Urothelium cell line (cell line): ENCODE data around the gene NEURL2.
A peak's percentile ranks its signal among the peaks of the same experiment; 100 is the strongest.
"Not testable (repeated sequence)": the region's sequence is repeated elsewhere in the genome, so short reads cannot be mapped to it uniquely, and the experiment has no call there.

Source experiments
- DNase-seq: peaks from one replicate; pipeline ENCODE4 v3.0.0; 2011; ENCODE audit warnings: low spot score, mixed read lengths
- FAIRE-seq: peaks from 2 replicates; lab custom pipeline; 2011; peaks lifted over from hg19 to GRCh38; lab: Jason Lieb, UNC

NEURL2 gene, protein sequence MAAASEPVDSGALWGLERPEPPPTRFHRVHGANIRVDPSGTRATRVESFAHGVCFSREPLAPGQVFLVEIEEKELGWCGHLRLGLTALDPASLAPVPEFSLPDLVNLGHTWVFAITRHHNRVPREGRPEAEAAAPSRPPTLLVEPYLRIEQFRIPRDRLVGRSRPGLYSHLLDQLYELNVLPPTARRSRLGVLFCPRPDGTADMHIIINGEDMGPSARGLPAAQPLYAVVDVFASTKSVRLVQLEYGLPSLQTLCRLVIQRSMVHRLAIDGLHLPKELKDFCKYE

DNA sequence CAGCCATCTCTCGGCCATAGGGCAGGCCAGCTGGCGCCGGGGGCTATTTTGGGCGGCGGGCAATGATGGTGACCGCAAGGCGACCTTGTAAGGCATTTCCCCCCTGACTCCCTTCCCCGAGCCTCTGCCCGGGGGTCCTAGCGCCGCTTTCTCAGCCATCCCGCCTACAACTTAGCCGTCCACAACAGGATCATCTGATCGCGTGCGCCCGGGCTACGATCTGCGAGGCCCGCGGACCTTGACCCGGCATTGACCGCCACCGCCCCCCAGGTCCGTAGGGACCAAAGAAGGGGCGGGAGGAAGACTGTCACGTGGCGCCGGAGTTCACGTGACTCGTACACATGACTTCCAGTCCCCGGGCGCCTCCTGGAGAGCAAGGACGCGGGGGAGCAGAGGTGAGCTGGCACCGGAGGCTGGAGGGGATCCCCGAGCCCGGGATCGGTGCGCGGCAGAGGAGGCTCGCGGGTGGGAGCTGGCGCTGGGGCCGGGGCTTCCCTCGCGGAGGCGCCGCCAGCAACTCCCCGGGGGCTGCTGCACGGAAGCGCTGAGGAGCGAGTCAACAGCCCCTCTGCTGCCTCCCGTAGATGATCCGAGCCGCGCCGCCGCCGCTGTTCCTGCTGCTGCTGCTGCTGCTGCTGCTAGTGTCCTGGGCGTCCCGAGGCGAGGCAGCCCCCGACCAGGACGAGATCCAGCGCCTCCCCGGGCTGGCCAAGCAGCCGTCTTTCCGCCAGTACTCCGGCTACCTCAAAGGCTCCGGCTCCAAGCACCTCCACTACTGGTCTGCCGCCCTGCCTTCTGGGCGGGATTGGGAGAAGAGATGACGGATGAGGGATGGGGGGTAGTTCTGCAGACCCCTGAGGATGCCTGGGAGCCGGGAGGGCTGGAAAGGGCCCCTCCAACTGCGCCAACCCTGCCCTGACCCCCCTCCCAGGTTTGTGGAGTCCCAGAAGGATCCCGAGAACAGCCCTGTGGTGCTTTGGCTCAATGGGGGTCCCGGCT lies at the start of gene NEURL2, which contains the start of gene CTSA:
NEURL2 (minus strand) TSS at position 224 of the 999 bp plus-strand sequence; CDS start at position 7, 217 bp downstream.
CTSA (plus strand) TSS at position 351 of the 999 bp plus-strand sequence; CDS start at position 585, 234 bp downstream.
- DNase-seq (peak; percentile 96), FAIRE-seq (no peak)

DNA sequence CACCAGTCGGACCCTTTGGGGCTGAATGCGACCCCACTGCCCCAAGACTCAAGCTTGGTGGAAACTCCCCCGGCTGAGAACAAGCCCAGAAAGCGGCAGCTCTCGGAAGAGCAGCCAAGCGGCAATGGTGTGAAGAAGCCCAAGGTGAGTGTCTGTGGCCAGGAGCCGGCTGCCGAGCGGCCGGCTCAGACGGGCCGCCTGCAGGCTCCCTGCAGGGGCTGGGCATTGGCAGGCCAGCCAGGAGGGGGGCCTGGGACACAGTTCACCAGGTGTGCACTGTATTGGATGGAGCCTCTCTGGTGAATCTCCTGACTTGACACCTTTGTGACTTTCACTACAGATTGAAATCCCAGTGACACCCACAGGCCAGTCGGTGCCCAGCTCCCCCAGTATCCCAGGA lies 49.5 kb upstream of the NEURL2 start:
- DNase-seq (no peak), FAIRE-seq (no peak)

DNA sequence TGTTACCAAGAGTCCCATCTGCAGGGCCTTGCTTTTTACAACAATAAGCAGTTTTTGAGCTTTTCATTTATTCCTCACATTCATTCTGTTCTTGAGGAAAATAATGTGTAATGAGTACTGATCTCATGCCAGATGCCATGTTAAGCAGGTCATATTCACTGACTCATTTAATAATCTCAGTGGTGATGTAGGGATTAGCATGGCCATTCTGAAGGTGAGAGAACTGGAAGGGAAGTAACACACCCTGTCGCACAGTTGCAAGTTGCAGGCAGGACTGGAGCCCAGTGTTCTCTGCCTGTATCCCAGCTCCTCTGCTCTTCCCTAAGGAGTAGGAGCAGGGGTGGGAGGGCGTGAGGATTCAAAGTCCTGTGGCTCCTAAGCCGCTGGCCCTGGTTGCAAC lies 49.0 kb upstream of the NEURL2 start:
- DNase-seq, result no peak
- no peak for FAIRE-seq

DNA sequence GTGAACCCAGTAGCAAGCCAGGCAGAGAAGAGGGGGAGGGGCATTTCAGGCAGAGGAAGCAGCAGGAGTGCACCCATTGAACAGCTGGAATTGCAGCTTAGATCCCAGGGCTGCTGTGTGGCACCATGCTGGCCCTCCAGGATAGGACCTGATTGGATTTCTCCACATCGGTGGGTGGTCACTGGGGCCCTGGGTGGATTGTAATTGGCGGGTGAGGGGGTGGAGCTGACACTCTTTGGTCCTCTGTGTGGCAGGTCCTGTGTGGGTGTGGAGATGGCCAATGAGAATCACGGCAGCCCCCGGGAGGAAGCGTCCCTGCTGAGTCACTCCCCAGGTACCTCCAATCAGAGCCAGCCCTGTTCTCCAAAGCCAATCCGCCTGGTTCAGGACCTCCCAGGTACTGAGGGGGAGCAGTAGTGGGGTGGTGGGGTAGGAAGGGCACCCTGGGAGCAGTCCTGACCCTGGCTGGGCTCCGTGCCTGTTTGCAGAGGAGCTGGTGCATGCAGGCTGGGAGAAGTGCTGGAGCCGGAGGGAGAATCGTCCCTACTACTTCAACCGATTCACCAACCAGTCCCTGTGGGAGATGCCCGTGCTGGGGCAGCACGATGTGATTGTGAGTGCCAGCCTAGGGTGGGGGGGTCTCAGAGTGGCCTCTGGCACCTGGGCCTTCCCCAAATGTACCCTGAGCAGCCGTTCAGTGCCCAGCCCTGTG lies 47.9 kb upstream of the NEURL2 start:
- DNase-seq (no peak), FAIRE-seq (no peak)

DNA sequence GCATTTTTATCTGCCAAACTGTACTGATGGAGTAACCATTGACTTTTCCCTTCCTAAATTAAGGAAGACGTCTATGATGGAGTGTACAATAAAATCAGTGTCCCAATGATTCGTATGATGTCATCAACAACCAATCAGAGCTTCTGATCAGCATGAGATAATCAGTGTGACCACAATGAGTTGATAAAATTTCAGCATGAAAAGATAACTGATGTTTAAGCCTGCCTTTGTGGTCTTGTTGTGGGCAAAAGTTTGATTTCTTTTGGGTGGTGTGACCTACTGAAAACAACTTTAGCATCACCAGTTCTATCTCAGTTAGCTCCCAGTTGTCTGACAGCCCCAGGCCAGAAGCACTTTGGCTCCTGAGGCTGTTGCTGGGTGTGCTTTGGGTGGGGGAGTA lies 46.8 kb upstream of the NEURL2 start:
- FAIRE-seq (no peak), DNase-seq (no peak)

DNA sequence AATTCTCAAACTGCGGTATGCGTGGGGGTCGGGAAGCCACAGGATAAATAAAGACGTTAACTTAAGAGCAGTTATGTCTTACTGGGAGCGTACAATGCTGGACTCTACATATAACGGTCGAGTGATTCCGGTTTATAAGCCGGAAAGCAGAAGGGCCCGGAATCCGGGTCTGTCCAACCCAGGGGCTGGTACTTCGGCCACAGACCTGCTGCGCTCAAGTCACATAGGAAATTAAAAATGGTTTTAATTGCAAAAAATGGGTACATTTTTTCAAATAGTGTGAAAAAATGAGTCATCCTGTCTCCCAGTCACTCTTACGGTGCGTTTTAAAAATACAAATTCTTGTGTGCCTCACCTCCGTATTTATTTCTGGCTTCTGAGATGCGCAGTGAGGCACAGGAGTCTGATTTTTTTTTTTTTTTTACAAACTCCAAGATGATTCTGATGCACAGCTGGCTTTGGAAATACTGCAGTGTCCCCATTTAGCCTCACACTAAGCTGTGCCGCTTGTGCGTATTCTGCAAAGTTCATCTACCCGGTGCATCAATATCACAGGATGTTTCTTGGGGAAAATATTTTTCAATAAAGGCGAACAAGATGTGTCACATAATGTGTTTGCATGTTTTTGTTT lies 44.5 kb upstream of the NEURL2 start:
- DNase-seq (no peak), FAIRE-seq (no peak)

DNA sequence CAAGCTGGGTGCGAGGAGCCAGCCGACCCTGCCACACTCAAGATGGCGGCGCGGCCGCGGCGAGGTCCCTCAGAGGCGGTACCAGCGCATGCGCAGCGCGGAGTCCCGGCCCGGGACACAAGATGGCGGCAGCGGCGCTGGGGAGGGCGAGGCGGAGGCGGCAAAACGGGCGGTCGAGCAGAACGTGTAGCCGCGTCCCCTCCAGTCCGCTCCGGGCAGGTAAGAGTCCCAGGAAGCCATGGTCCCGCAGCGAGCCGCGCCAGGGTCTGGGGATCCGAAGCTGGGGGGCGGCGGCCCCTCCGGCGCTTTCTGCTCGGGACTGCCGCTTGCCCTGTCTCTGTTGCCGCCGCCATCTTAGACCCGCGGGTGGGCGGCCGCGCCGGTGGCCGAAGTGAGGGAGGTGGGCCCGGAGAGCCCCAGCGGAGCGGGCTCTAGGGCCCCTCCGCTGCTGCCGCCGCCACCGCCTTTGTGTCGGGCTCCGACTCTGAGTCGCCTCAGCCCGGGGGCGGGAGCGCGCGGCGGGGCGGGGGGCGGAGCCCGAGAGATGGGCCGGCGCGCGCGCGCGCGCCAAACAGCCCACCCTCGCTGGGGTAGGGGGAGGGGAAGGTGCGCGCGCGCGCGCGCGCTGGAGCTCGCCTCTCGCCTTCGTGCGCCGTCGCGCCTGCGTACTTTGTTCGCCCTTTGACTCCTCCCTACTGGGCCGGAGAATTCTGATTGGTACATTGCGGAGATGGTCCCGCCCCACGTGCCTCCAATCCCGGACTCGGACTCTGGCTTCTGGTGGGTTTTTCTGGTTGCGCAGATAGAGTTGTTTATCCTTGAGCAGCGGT lies 43.8 kb upstream of the NEURL2 start, which contains the start of gene PCIF1:
PCIF1 (plus strand) TSS at position 98 of the 830 bp plus-strand sequence. CDS start 4,317 bp downstream, outside the sequence.
- FAIRE-seq (peak; percentile 61), DNase-seq (peak; percentile 99)

DNA sequence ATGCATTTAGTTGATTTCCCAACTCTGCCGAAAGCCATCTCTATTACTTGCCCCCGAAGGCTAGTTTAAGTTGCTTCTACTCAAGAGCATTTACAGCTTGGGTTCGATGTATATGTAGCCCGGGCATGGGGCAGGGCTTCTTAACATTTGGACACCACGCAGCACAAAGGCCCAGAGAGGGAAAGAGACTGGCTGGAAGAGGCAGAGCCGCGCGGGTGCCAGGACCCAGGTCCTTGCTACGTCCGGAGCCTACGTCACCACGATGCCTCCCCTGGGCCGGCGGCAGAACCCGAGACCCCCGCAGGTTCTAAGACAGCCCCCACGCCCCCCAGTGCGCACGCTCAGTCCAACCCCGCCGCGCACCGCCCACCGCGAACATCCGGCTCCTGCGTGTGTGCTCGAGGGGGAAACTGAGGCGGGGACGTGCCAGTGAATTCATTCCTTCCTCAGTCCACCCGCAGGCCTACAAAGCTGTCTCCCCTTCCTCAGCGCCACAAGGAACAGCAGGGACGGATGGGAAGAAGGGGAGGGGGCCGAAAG lies 43.1 kb upstream of the NEURL2 start:
- FAIRE-seq (no peak), DNase-seq (peak; percentile 62)

DNA sequence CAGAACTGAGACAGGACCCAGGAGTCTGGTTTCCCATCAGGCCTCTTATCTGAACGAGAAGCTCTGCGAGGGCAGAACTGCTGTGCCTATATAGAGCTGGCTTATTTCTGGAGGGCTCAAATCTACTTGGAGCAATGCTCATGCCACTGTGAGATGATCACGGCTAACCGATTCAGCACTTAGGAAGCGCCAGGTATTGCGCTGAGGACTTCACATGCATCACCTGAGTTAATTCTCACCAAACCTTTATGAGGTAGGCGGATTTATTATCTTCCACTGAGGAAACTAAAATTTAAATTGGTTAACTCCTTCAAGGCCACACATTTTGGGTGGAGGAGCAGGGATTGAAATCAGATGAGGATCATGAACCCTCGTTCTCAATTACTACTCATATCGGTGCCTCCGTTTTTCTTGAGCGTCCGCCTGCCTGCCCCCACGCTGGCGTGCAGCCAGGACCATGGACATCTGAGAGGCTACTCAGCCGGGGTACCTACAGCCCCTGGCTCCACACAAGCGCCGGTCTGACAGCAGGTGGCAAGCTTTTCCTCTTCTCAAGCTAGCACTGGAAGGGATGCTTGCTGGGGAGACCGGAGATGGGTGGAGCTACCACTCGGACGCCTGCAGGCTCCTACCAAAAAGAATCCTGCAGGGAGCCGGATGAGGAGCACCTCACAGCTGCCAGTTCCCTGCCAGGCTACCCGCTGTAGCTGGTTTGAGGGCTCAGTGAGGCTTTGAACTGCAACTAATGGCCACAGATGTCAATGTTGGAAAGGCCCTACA lies 42.4 kb upstream of the NEURL2 start:
- DNase-seq, result peak; percentile 91
- no peak for FAIRE-seq

DNA sequence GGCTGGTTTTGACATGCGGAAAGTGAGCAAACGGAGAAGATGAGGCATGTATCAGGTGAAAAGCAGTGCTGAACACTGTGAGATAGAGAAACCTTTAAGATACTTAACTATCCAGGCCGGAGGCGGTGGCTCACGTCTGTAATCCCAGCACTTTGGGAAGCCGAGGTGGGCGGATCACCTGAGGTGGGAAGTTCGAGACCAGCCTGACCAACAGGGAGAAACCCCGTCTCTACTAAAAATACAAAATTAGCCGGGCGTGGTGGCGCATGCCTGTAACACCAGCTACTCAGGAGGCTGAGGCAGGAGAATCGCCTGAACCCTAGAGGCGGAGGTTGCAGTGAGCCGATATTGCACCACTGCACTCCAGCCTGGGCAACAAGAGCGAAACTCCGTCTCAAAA lies 40.7 kb upstream of the NEURL2 start:
- not testable (repeated sequence) for DNase-seq, FAIRE-seq

DNA sequence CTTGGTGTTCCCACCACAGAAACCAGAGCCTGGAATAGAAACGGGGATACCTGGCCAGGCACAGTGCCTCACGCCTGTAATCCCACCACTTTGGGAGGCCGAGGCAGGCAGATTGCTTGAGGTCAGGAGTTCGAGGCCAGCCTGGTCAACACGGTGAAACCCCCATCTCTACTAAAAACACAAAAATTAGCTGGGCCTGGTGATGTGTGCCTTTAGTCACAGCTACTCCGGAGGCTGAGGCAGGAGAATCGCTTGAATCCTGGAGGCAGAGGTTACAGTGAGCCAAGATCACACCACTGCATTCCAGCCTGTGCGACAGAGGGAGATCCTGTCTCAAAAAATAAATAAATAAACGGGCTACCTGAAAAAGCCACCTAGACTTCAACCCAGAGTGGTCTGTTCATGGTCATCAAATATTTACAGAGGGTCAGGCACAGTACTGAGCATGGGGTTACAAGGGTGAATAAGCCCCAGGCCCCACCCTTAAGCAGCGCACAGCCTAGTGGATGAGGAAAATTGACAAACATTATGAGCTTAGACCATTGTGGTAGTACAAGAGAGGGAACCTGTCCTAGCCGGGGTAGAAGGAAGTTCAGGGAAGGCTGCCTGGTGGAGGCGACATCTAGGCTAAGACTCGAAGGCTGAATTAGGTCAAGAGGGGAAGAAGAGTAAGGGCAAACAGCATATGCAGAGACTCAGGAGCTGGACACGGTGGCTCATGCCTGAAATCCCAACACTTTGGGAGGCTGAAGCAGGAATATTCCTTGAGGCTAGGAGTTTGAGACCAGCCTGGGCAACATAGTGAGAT lies 36.3 kb upstream of the NEURL2 start:
- DNase-seq, result no peak
- FAIRE-seq, result no peak

DNA sequence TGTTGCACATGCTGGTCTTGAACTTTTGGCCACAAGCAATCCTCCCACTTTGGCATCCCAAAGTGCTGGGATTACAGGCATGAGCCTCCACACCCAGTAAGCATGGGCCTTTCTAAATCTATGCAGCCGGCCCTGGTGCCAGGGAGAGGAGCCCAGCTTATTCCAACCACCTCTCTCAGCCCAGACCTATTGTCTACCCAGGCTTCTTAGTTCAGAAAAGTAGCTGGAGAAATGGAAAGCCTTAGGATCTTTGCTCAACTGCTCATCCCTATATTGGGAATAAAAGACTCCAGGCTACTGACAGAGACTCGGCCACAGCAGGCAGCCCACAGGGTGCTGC lies 35.7 kb upstream of the NEURL2 start:
- FAIRE-seq (no peak), DNase-seq (no peak)

DNA sequence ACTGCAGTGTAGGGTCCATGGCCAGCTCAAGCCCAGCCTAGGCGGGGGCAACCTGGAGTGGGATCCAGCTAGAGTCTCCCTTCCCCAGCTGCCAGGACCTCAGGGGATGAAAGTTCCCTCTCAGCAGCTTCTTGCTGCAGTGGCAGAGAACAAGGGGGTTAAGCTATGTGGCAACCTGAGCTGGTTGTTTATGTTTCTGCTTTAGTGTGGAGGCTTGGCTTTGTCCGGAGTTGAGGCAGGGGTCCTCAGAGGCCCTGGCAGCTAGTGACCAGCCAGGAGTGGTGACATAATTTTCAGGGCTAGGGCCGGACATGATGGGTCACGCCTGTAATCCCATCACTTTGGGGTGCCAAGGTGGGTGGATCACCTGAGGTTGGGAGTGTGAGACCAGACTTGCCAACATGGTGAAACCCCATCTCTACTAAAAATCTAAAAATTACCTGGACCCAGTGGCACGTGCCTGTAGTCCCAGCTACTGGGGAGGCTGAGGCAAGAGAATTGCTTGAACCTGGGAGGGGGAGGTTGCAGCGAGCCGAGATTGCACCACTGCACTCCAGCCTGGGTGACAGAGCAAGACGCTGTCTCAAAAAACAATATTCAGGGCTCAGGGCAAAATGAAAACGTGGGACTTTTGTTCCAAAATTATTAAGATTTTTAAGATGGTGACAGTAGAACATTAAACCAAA lies 35.0 kb upstream of the NEURL2 start:
- no peak for FAIRE-seq
- DNase-seq, result no peak

DNA sequence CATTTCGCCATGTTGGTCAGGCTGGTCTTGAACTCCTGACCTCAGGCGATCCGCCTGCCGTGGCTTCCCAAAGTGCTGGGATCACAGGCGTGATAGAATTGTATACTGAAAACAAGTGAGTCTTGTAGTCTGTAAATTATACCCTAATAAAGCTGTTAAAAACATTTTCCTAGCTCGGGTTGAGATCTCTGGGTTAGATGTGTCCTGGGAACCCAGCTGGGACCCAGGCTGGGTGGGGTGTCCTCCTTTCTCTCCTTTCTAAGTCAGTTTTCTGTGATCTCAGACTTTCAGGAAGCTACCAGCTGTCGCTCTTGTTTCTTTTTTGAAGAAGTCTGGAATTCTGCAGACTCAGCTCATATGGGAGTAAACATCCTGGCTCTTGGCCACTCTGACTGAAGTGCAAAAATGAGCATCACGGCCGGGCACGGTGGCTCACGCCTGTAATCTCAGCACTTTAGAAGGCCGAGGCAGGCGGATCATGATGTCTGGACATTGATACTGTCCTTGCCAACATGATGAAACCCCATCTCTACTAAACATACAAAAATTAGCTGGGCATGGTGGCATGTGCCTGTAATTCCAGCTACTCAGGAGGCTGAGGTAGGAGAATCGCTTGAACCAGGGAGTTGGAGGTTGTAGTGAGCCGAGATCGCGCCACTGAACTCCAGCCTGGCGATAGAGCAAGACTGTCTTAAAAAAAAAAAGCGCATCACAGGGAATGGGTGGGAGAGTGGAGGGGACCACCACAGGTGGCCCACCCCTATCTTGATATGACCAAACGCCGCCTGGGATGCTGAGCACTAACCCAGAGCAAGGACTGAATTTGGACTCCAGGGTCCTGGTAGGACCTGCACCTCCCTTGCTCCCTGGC lies 33.6 kb upstream of the NEURL2 start:
- DNase-seq, result no peak
- no peak for FAIRE-seq

DNA sequence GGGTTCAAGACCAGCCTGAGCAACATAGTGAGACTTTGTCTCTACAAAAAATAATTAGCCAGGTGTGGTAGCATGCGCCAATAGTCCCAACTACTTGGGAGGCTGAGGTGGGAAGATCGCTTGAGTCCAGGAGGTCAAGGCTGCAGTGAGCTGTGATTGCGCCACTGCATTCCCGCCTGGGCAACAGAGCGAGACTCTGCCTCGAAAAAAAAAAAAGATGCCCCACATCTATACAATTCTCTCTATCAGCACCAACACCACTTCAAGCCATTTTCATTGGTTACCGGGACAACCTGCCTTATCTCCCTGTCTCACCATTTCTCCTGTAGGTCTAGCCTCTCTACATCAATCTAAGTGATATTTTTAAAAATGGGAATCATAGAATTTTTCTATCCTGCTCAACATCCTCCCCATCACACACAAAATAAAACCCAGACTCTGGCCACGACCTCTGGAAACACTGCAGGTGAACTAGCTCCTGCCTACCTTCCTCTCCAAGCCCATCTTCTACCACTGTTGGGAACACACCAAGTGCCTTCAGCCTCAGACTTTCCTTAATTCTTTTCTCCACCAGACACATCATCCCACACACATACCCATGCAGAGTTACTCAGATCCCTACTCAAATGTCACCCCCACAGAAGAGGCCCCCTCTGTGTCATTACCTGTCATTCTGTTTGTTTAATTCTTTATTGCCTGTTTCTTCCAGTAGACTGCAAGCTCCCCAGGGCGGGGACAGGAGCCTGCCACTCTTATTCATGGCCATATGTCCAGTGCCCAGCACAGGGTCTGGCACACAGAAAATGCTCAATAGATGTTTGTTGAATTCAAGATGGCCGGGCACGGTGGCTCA lies 30.6 kb upstream of the NEURL2 start:
- no peak for DNase-seq
- FAIRE-seq, result no peak
